Upper lobe of left lung (tissue), 4 donors: Measurements from ENCODE around the gene FAM9B.

Experiments
- POLR2A ChIP-seq, 4 donors: fragments of 450-650 bp; IDR thresholded peaks; one replicate each; pipeline ENCODE4 v1.5.1; 2016 to 2017; ENCODE audit warnings: antibody characterized with exemption in 4 of 4, mild to moderate bottlenecking in 2 of 4
- TF ChIP-seq, protein P1 (sequence below), 6 experiments: fragments of 450-650 bp in 4 of 6; fragments of 200-600 bp in 2 of 6; sonication (generic) in 2 of 6; IDR thresholded peaks; one replicate each; pipeline ENCODE4 v1.5.1; 2016 to 2019; ENCODE audit warnings: antibody characterized with exemption in 6 of 6

GRCh38 chrX:9064694-9065093 is 30.8 kb upstream of the FAM9B start:
- TF ChIP-seq, protein P1, sequence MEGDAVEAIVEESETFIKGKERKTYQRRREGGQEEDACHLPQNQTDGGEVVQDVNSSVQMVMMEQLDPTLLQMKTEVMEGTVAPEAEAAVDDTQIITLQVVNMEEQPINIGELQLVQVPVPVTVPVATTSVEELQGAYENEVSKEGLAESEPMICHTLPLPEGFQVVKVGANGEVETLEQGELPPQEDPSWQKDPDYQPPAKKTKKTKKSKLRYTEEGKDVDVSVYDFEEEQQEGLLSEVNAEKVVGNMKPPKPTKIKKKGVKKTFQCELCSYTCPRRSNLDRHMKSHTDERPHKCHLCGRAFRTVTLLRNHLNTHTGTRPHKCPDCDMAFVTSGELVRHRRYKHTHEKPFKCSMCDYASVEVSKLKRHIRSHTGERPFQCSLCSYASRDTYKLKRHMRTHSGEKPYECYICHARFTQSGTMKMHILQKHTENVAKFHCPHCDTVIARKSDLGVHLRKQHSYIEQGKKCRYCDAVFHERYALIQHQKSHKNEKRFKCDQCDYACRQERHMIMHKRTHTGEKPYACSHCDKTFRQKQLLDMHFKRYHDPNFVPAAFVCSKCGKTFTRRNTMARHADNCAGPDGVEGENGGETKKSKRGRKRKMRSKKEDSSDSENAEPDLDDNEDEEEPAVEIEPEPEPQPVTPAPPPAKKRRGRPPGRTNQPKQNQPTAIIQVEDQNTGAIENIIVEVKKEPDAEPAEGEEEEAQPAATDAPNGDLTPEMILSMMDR (IDR thresholded peaks at IDR 0.05): no peak
- no peak for TF ChIP-seq POLR2A (IDR thresholded peaks at IDR 0.05)
